A673 (cell line): ENCODE results near the gene PTPN5.

Experiments
- CTCF ChIP-seq: fragments of 300-800, 200-600 bp; sonication (generic); conservative IDR thresholded peaks from 2 replicates; pipeline ENCODE4 v1.5.1; 2017; ENCODE audit warnings: low read depth, mild to moderate bottlenecking, antibody characterized with exemption, low read length, moderate library complexity, mixed read lengths
- EZH2 ChIP-seq: fragments of 200-600 bp; sonication (generic); IDR thresholded peaks from 2 replicates; pipeline ENCODE4 v1.6.1; 2017; ENCODE audit warnings: borderline replicate concordance, low read depth, mild to moderate bottlenecking, mixed read lengths, antibody characterized with exemption, low read length; ENCODE audit not compliant: poor library complexity, severe bottlenecking

- TF ChIP-seq CTCF = no peak
- TF ChIP-seq EZH2 = no peak
Measured at GRCh38 chr11:18745251-18745650, 46.3 kb downstream of the PTPN5 start.
